HCT116 (cell line): ENCODE results near the gene FAM50B. TPM values are rescaled to one million over a fixed set of nuclear protein-coding genes. Genes with fewer than 3 reads are reported as not detected.

Source experiments
- ATAC-seq: fragments of 200-7000 bp; cut with Tn5 transposase; 2 replicates; pipeline ENCODE4 v1.9.1; 2020; ENCODE audit warnings: mild to moderate bottlenecking, moderate library complexity
- BruUV-seq: library from RNA; stranded (reverse); fragments of 400-500 nt; replicated peaks from 2 replicates; lab custom pipeline; 2021; lab: Mats Ljungman, UMichigan
- CTCF ChIA-PET: fragments of 300-600 bp; sonication (Branson Sonifier 250); formaldehyde crosslinking; loops from one replicate; lab custom pipeline; 2021; ENCODE audit warnings: antibody characterized with exemption; lab: Charles Lee
- POLR2A ChIA-PET: fragments of 300-600, 350-600 bp; sonication (Branson Sonifier 250); formaldehyde crosslinking; loops from one replicate; lab custom pipeline; 2021; ENCODE audit warnings: antibody characterized with exemption; lab: Charles Lee
- RAD21 ChIA-PET, 2 experiments: fragments of 300-600 bp; sonication (Branson Sonifier 250); formaldehyde crosslinking; loops; one replicate each; lab custom pipeline; 2023; ENCODE audit warnings: low total read pairs in 2 of 2; ENCODE audit not compliant: uncharacterized antibody in 2 of 2, unreplicated experiment in 2 of 2, low non-redundant PET in 1 of 2; lab: Charles Lee
- DNase-seq: peaks from one replicate; pipeline ENCODE4 v3.0.0-alpha.2; 2010; ENCODE audit warnings: low read depth, low spot score
- H2AFZ ChIP-seq: fragments of 200-600 bp; shearing (Covaris generic), sonication (generic); 2 replicates; pipeline ENCODE4 v1.6.1; 2017; ENCODE audit warnings: low read depth, mixed run types, mixed read lengths, antibody characterized with exemption, low read length; ENCODE audit not compliant: poor library complexity, severe bottlenecking
- H3K27ac ChIP-seq: 2 replicates; pipeline ENCODE4 v1.5.1; 2012; ENCODE audit warnings: low read depth, low read length
- H3K27me3 ChIP-seq: fragments of 200-600 bp; sonication (generic); 2 replicates; pipeline ENCODE4 v1.6.1; 2016; ENCODE audit warnings: mixed run types, low read length, mixed read lengths; ENCODE audit not compliant: insufficient read depth
- H3K36me3 ChIP-seq, 2 experiments: fragments of 200-500 bp in 1 of 2; fragments of 200-600 bp in 1 of 2; sonication (Bioruptor generic) in 1 of 2; sonication (generic) in 1 of 2; 2 replicates each; pipeline versions ENCODE4 v1.5.1 to v1.6.1; 2014 to 2016; ENCODE audit warnings: low read length in 2 of 2, inconsistent platforms in 1 of 2, mixed read lengths in 1 of 2, mixed run types in 1 of 2; ENCODE audit not compliant: insufficient read depth in 2 of 2, control insufficient read depth in 1 of 2
- H3K4me1 ChIP-seq, 2 experiments: fragments of 200-600 bp in 1 of 2; sonication (generic) in 1 of 2; 2 replicates each; pipeline versions ENCODE4 v1.5.1 to v1.6.1; 2012 to 2017; ENCODE audit warnings: low read length in 2 of 2, inconsistent platforms in 1 of 2, mild to moderate bottlenecking in 1 of 2, mixed read lengths in 1 of 2, mixed run types in 1 of 2, moderate library complexity in 1 of 2; ENCODE audit not compliant: insufficient read depth in 2 of 2, control insufficient read depth in 1 of 2
- H3K4me2 ChIP-seq: fragments of 200-600 bp; sonication (generic); 2 replicates; pipeline ENCODE4 v1.6.1; 2017; ENCODE audit warnings: mixed run types, low read length, mixed read lengths
- H3K4me3 ChIP-seq, 2 experiments: fragments of 200-600 bp in 1 of 2; sonication (generic) in 1 of 2; replicated peaks in 1 of 2; 2 replicates each; pipeline ENCODE4 v1.5.1; 2011 to 2016; ENCODE audit warnings: low read length in 2 of 2, control low read depth in 1 of 2, low read depth in 1 of 2, mild to moderate bottlenecking in 1 of 2, mixed read lengths in 1 of 2, mixed run types in 1 of 2
- H3K79me2 ChIP-seq: fragments of 200-600 bp; sonication (generic); 2 replicates; pipeline ENCODE4 v1.6.1; 2017; ENCODE audit warnings: mild to moderate bottlenecking, mixed run types, low read length, moderate library complexity, mixed read lengths; ENCODE audit not compliant: insufficient read depth
- H3K9ac ChIP-seq: fragments of 200-600 bp; sonication (generic); 2 replicates; pipeline ENCODE4 v1.6.1; 2016; ENCODE audit warnings: low read length, mixed read lengths
- H3K9me2 ChIP-seq: fragments of 200-600 bp; sonication (generic), shearing (Covaris generic); 2 replicates; pipeline ENCODE4 v1.6.1; 2017; ENCODE audit warnings: mixed run types, mild to moderate bottlenecking, moderate library complexity; ENCODE audit not compliant: insufficient read depth
- H3K9me3 ChIP-seq, 2 experiments: fragments of 200-500 bp in 1 of 2; fragments of 200-600 bp in 1 of 2; sonication (Bioruptor generic) in 1 of 2; sonication (generic) in 1 of 2; 2 replicates each; pipeline ENCODE4 v1.6.1; 2014 to 2017; ENCODE audit warnings: low read length in 2 of 2, mixed read lengths in 2 of 2, inconsistent platforms in 1 of 2, low read depth in 1 of 2, mild to moderate bottlenecking in 1 of 2, mixed run types in 1 of 2, moderate library complexity in 1 of 2; ENCODE audit not compliant: control insufficient read depth in 1 of 2, insufficient read depth in 1 of 2
- H4K20me1 ChIP-seq: fragments of 200-600 bp; sonication (generic), shearing (Covaris generic); 2 replicates; pipeline ENCODE4 v1.6.1; 2017; ENCODE audit warnings: mixed run types, mild to moderate bottlenecking, moderate library complexity; ENCODE audit not compliant: insufficient read depth
- ATF3 ChIP-seq: IDR thresholded peaks from 2 replicates; pipeline ENCODE4 v1.6.1; 2012
- CBX3 ChIP-seq: IDR thresholded peaks from 2 replicates; pipeline ENCODE4 v1.6.1; 2012; ENCODE audit warnings: low read depth
- CTCF ChIP-seq, 3 experiments: fragments of 200-600 bp in 1 of 3; sonication (generic) in 1 of 3; IDR thresholded peaks in 2 of 3; conservative IDR thresholded peaks in 1 of 3; 2 replicates each; pipeline ENCODE4 v1.5.1; 2012 to 2017; ENCODE audit warnings: low read depth in 2 of 3, low read length in 2 of 3, antibody characterized with exemption in 1 of 3, borderline replicate concordance in 1 of 3, control low read depth in 1 of 3, mild to moderate bottlenecking in 1 of 3, mixed read lengths in 1 of 3, mixed run types in 1 of 3, moderate library complexity in 1 of 3; ENCODE audit not compliant: insufficient read depth in 1 of 3
- ELF1 ChIP-seq: IDR thresholded peaks from 2 replicates; pipeline ENCODE4 v1.6.1; 2012; ENCODE audit warnings: low read depth, borderline replicate concordance
- JUND ChIP-seq: IDR thresholded peaks from 2 replicates; pipeline ENCODE4 v1.6.1; 2012
- MAX ChIP-seq: IDR thresholded peaks from 2 replicates; pipeline ENCODE4 v1.6.1; 2012
- POLR2A ChIP-seq: IDR thresholded peaks from 2 replicates; pipeline ENCODE4 v1.7.0; 2011; ENCODE audit warnings: borderline replicate concordance; ENCODE audit not compliant: insufficient read depth, insufficient read length; ENCODE audit errors: extremely low read depth
- REST ChIP-seq: IDR thresholded peaks from 2 replicates; pipeline ENCODE4 v1.6.1; 2012; ENCODE audit warnings: low read depth
- SIN3A ChIP-seq: IDR thresholded peaks from 2 replicates; pipeline ENCODE4 v1.6.1; 2012; ENCODE audit warnings: low read depth
- SP1 ChIP-seq: IDR thresholded peaks from 2 replicates; pipeline ENCODE4 v1.6.1; 2012; ENCODE audit warnings: low read depth
- TCF7L2 ChIP-seq: IDR thresholded peaks from 2 replicates; pipeline ENCODE4 v1.7.0; 2011; ENCODE audit warnings: borderline replicate concordance, inconsistent platforms; ENCODE audit not compliant: insufficient read depth, insufficient read length; ENCODE audit errors: extremely low read depth
- YY1 ChIP-seq: IDR thresholded peaks from 2 replicates; pipeline ENCODE4 v1.6.1; 2011; ENCODE audit warnings: low read length, low read depth, moderate library complexity, mild to moderate bottlenecking; ENCODE audit not compliant: insufficient replicate concordance; ENCODE audit errors: extremely low read depth
- ZBTB33 ChIP-seq: IDR thresholded peaks from 2 replicates; pipeline ENCODE4 v1.6.1; 2011; ENCODE audit warnings: mild to moderate bottlenecking, low read length, moderate library complexity; ENCODE audit not compliant: insufficient replicate concordance; ENCODE audit errors: extremely low read depth
- ZFX ChIP-seq: fragments of 450-650 bp; IDR thresholded peaks from 2 replicates; pipeline ENCODE4 v1.6.1; 2017
- ZNF274 ChIP-seq: fragments of 200-500 bp; sonication (Bioruptor generic); IDR thresholded peaks from 2 replicates; pipeline ENCODE4 v1.6.1; 2014; ENCODE audit warnings: mild to moderate bottlenecking, low read depth, low read length, inconsistent platforms
- intact Hi-C: fragments of 100-400 bp; cut with micrococcal nuclease; formaldehyde crosslinking; loops from 2 replicates; pipeline ENCODE4 v1.10.0; 2022
- total RNA-seq: library from RNA; stranded (reverse); gene quantifications from one replicate; pipeline ENCODE4 v1.2.1, GENCODE V29; 2021; ENCODE audit not compliant: unreplicated experiment

FAM50B gene
- total RNA-seq, 1 experiment from 2014 or later = 0.86 TPM

GRCh38 chr6:3808199-3808598 is 41.0 kb upstream of the FAM50B start:
- no peak overlapping the region for H3K27ac ChIP-seq
- no peaks in the 10 kb centered on the region for H4K20me1 ChIP-seq
- intact Hi-C loops = no loop called here
- peaks cover 24 to 41% of the 10 kb centered on the region in 2 experiments for H3K4me1 ChIP-seq
- no TSS peak for BruUV-seq
- H3K79me2 ChIP-seq = no peaks in the 10 kb centered on the region
- H3K36me3 ChIP-seq = no peaks in the 10 kb centered on the region
- H3K9me3 ChIP-seq = no peaks in the 10 kb centered on the region
- H2AFZ ChIP-seq = peak overlapping the region; percentile 41
- H3K9ac ChIP-seq = peak overlapping the region; percentile 39
- no peaks in the 10 kb centered on the region for H3K9me2 ChIP-seq
- H3K4me2 ChIP-seq = peak overlapping the region; percentile 85
- CTCF ChIA-PET = interaction anchor here (0.8 to 1.1 kb wide), 2 partner anchors 124 to 170 kb away, joined by 3 read pairs; no protein-coding TSS in a partner anchor
- H3K27me3 ChIP-seq = no peaks in the 10 kb centered on the region
- POLR2A ChIA-PET = no interaction called here
- ATAC-seq = 0 out of 2 replicates have a peak, but pooled peaks have one; percentile 1
- no peak for TF ChIP-seq TCF7L2
- TF ChIP-seq MAX = no peak
- no peak for TF ChIP-seq ATF3
- TF ChIP-seq CTCF (IDR thresholded peaks at IDR 0.05 in 2 of 3, conservative IDR thresholded peaks at IDR 0.05 in 1 of 3; ENCODE audit: borderline replicate concordance in 1 of 3, insufficient read depth in 1 of 3, low read depth in 2 of 3, low read length in 2 of 3) = no peak
- no peak for TF ChIP-seq POLR2A
- no peak for TF ChIP-seq ELF1
- TF ChIP-seq ZNF274 = no peak
- no peak for TF ChIP-seq YY1
- no peak for TF ChIP-seq CBX3
- no peak for TF ChIP-seq REST
- TF ChIP-seq ZBTB33 = no peak
- TF ChIP-seq ZFX = no peak
- TF ChIP-seq SIN3A = no peak
- no peak for TF ChIP-seq SP1
- no peak for TF ChIP-seq JUND
- TF ChIP-seq, all 23 proteins: peak for 0
- RAD21 ChIA-PET = interaction anchor here in 1 of 2 experiments (0.7 kb wide), 1 partner anchor 12 kb away, joined by 4 read pairs; no protein-coding TSS in a partner anchor
- DNase-seq = no peak
- peak overlapping the region in 1 of 2 experiments; percentile 49; a peak in 2 of 4 replicates for H3K4me3 ChIP-seq
